Measurements from ENCODE around the gene ZNF747.

Gene ZNF747

DNA sequence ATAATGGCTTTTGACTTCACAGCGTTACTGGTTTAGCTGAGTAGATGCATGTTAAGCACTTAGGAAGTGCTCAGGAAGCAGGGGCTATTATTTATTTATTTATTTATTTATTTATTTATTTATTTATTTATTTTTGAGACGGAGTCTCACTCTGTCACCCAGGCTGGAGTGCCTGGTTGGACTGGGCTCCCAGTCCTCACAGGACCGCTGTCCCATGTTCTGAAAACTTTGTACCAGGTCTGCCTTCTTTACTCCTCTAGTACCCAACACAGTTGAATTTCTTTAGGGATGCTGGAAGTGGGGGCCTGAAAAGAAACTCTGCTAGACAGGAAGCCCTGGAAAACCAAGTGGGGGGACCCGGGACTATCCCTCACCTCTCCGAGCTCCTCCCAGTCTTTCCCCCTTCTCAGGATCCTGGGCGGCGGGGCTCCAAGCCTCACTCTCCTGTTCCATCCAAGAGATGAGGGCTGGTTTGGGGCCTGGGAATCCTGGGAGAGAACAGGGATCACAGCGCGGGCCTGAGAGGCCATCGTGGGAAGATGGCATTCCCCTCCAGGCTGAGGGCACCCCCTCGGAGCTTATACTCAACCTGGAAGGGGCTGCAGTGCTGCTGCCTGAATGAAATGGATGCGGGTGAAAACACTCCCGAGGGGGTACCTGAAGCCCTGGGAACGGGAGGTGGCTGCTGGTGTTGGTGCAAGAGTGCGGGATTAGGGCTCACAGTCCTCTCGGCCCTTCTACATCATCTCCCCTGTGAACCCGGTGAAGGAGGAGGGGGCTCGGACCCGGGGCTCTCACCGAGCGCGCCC, 36.2 kb upstream of the ZNF747 start:
- Histone ChIP-seq H3K4me3 (peak overlapping the region; percentile 82 to 95), H3K4me1 (peaks cover 0 to 24% (median 22%) of the 10 kb centered on the region in 4 donors), H3K36me3 (no peaks in the 10 kb centered on the region), H3K27me3 (no peaks in the 10 kb centered on the region), H3K9me3 (no peaks in the 10 kb centered on the region), H3K27ac (peak overlapping the region; percentile 97 to 98)
- intact Hi-C loops (cut with DNase I; ENCODE audit: low total_unique reads): loop anchor here (10.0 kb wide), 1 partner anchor 64 kb away; no protein-coding TSS in a partner anchor
- peak; percentile 31 to 76 for DNase-seq
- TF ChIP-seq, protein P1, sequence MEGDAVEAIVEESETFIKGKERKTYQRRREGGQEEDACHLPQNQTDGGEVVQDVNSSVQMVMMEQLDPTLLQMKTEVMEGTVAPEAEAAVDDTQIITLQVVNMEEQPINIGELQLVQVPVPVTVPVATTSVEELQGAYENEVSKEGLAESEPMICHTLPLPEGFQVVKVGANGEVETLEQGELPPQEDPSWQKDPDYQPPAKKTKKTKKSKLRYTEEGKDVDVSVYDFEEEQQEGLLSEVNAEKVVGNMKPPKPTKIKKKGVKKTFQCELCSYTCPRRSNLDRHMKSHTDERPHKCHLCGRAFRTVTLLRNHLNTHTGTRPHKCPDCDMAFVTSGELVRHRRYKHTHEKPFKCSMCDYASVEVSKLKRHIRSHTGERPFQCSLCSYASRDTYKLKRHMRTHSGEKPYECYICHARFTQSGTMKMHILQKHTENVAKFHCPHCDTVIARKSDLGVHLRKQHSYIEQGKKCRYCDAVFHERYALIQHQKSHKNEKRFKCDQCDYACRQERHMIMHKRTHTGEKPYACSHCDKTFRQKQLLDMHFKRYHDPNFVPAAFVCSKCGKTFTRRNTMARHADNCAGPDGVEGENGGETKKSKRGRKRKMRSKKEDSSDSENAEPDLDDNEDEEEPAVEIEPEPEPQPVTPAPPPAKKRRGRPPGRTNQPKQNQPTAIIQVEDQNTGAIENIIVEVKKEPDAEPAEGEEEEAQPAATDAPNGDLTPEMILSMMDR (IDR thresholded peaks at IDR 0.05): no peak

DNA sequence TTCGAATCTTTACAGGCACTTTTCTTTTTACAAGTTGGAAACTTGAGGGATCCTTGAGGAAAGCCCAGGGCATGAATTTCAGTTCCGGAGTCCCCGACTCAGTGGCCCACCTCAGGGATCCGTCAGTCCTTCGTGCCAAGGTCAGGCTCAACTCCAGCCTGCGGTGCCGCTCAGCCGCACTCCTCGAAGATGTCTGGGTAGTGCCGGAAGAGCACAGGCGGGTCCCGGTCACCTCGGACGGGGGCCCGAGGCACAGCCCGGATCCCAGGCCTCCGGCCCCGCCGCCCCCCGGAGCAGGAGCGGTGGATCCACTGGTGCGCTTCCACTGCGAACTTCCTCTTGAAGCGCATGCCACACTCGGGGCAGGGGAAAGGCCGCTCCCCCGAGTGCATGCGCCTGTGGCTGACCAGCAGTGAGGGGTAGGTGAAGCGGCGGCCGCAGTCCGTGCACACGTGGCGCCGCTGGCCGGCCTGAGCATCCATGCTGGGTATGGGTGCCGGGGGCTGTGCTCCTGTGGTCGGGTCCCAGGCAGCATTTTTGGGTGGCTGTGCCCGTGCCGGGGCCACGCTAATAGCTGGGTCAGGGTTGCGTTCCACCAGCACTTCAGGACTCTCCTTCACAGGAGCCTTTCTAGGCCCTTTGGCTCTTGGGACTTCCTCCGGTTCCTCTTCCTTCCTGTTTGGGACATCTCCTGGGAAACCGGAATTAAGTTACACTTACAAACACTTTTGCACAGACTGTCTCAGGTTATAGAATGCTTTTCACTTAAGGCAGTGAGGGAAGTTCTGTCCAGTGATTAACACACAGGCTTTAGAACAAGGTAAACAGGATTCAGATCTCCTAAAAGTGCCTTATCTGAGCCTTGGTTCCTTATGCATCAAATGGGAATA, 35.3 kb upstream of the ZNF747 start:
- Histone ChIP-seq H3K27me3 (no peaks in the 10 kb centered on the region), H3K36me3 (no peaks in the 10 kb centered on the region), H3K9me3 (no peaks in the 10 kb centered on the region), H3K4me1 (peaks cover 0 to 24% (median 22%) of the 10 kb centered on the region in 4 donors), H3K27ac (peak overlapping the region; percentile 97 to 98), H3K4me3 (peak overlapping the region in 1 of 2 donors; percentile 95)
- no peak for DNase-seq
- TF ChIP-seq, protein P1 (IDR thresholded peaks at IDR 0.05): no peak
- intact Hi-C loops (cut with DNase I; ENCODE audit: low total_unique reads): loop anchor here (10.0 kb wide), 1 partner anchor 65 kb away; no protein-coding TSS in a partner anchor

DNA sequence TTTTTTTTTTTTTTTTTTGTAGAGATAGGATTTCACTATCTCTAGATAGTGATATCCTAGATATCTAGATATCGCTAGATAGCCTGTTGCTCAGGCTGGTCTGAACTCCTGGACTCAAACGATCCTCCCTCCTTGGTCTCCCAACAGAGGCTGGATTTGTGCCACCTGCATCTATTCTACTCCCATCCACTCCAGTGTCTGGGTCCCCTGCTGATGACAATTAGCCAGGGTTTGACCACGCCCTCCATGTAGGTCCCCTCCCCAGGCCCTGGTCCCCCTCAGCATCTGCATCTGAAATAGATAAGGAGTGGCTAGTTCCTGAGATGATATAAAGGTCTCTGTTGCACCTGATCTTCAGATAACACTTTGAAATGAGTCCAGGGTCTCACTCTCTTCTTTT, 34.6 kb upstream of the ZNF747 start:
- no peaks in the 10 kb centered on the region for H3K36me3 ChIP-seq
- DNase-seq: no peak
- H3K4me1 ChIP-seq: peaks cover 0 to 24% (median 22%) of the 10 kb centered on the region in 4 donors
- no peaks in the 10 kb centered on the region for H3K9me3 ChIP-seq
- H3K27ac ChIP-seq: no peak overlapping the region
- no peak overlapping the region for H3K4me3 ChIP-seq
- TF ChIP-seq, protein P1 (IDR thresholded peaks at IDR 0.05): no peak
- no peaks in the 10 kb centered on the region for H3K27me3 ChIP-seq
- intact Hi-C loops (cut with DNase I; ENCODE audit: low total_unique reads): no loop called here

DNA sequence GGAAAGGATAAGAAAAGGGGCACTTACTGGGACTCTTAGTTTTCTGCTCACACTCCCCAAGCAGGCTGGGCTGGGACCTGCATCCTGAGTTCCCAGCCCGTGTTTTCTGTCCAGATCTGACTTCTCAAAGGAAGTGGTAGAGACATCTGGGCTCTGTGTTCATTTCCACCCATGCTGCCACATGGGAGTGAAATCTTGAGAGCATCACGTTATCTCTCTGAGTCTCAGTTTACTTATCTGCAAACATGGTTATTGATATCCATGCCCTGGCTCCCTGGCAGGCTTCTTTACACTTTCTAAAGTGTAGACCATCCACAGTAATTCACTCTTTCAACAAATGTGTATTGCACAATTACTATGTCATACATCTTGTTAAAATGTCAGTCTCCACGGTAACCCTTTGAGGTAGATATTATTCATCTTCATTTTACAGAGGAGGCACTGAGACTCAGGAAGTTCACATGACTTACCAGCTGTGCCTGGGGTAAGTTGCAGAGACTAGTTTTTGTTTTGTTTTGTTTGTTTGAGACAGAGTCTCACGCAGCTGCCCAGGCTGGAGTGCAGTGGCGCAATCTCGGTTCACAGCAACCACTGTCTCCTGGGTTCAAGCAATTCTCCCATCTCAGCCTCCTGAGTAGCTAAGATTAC, 33.5 kb upstream of the ZNF747 start:
- no peak for DNase-seq
- intact Hi-C loops (cut with DNase I; ENCODE audit: low total_unique reads): no loop called here
- no peak overlapping the region for H3K27ac ChIP-seq
- TF ChIP-seq, protein P1 (IDR thresholded peaks at IDR 0.05): no peak
- peaks cover 0 to 24% (median 22%) of the 10 kb centered on the region in 4 donors for H3K4me1 ChIP-seq
- H3K9me3 ChIP-seq: no peaks in the 10 kb centered on the region
- H3K27me3 ChIP-seq: no peaks in the 10 kb centered on the region
- H3K36me3 ChIP-seq: no peaks in the 10 kb centered on the region
- no peak overlapping the region for H3K4me3 ChIP-seq
